Parathyroid adenoma (tissue), 2 donors: ENCODE measurements around the gene AP5Z1.

Experiments used
- H2AFZ ChIP-seq: fragments of 300-600 bp; sonication (generic); one replicate; pipeline ENCODE4 v1.7.0; 2017; ENCODE audit warnings: antibody characterized with exemption, mild to moderate bottlenecking
- H3K27ac ChIP-seq: fragments of 300-600 bp; sonication (generic); one replicate; pipeline ENCODE4 v1.7.0; 2017
- H3K27me3 ChIP-seq: fragments of 300-600 bp; sonication (generic); one replicate; pipeline ENCODE4 v1.7.0; 2017; ENCODE audit warnings: low read length; ENCODE audit not compliant: control insufficient read depth, insufficient read depth
- H3K36me3 ChIP-seq: fragments of 300-600 bp; sonication (generic); one replicate; pipeline ENCODE4 v1.7.0; 2017; ENCODE audit warnings: low read length; ENCODE audit not compliant: control insufficient read depth, insufficient read depth
- H3K4me1 ChIP-seq: fragments of 300-600 bp; sonication (generic); one replicate; pipeline ENCODE4 v1.7.0; 2017; ENCODE audit warnings: control low read depth
- H3K4me2 ChIP-seq: fragments of 300-600 bp; sonication (generic); one replicate; pipeline ENCODE4 v1.7.0; 2017; ENCODE audit warnings: low read length
- H3K4me3 ChIP-seq: fragments of 300-600 bp; sonication (generic); one replicate; pipeline ENCODE4 v1.7.0; 2017; ENCODE audit warnings: low read depth, low read length
- H3K79me2 ChIP-seq: fragments of 300-600 bp; sonication (generic); one replicate; pipeline ENCODE4 v1.7.0; 2017; ENCODE audit warnings: control low read depth
- H3K9ac ChIP-seq: fragments of 300-600 bp; sonication (generic); one replicate; pipeline ENCODE4 v1.7.0; 2017; ENCODE audit warnings: mild to moderate bottlenecking
- H3K9me3 ChIP-seq: fragments of 300-600 bp; sonication (generic); one replicate; pipeline ENCODE4 v1.7.0; 2017; ENCODE audit warnings: low read length; ENCODE audit not compliant: control insufficient read depth
- CTCF ChIP-seq: fragments of 300-600 bp; sonication (generic); IDR thresholded peaks from one replicate; pipeline ENCODE4 v1.7.0; 2017; ENCODE audit warnings: antibody characterized with exemption, mild to moderate bottlenecking
- donor health status: primary hyperparathyroidism.

The AP5Z1 gene

GRCh38 chr7:4766666-4767519 lies 8.5 kb upstream of the AP5Z1 start:
- H2AFZ ChIP-seq, result no peak overlapping the region
- no peak for TF ChIP-seq CTCF
- H3K27me3 ChIP-seq, result no peaks in the 10 kb centered on the region
- no peaks in the 10 kb centered on the region for H3K9me3 ChIP-seq
- no peak overlapping the region for H3K4me2 ChIP-seq
- no peak overlapping the region for H3K4me3 ChIP-seq
- no peak overlapping the region for H3K27ac ChIP-seq
- no peaks in the 10 kb centered on the region for H3K4me1 ChIP-seq
- H3K79me2 ChIP-seq, result no peaks in the 10 kb centered on the region
- H3K9ac ChIP-seq, result no peak overlapping the region
- H3K36me3 ChIP-seq, result no peaks in the 10 kb centered on the region

GRCh38 chr7:4768597-4769569 lies 6.5 kb upstream of the AP5Z1 start:
- Histone ChIP-seq H2AFZ (no peak overlapping the region), H3K36me3 (no peaks in the 10 kb centered on the region), H3K4me1 (no peaks in the 10 kb centered on the region), H3K4me3 (no peak overlapping the region), H3K27me3 (no peaks in the 10 kb centered on the region), H3K4me2 (no peak overlapping the region), H3K9ac (no peak overlapping the region), H3K79me2 (no peaks in the 10 kb centered on the region), H3K9me3 (no peaks in the 10 kb centered on the region), H3K27ac (no peak overlapping the region)
- no peak for TF ChIP-seq CTCF

GRCh38 chr7:4769761-4770160 lies 5.7 kb upstream of the AP5Z1 start:
- H3K4me2 ChIP-seq, result no peak overlapping the region
- no peaks in the 10 kb centered on the region for H3K9me3 ChIP-seq
- no peak overlapping the region for H3K9ac ChIP-seq
- TF ChIP-seq CTCF, result no peak
- H3K4me3 ChIP-seq, result no peak overlapping the region
- peaks cover 4% of the 10 kb centered on the region for H3K4me1 ChIP-seq
- H2AFZ ChIP-seq, result no peak overlapping the region
- H3K27me3 ChIP-seq, result no peaks in the 10 kb centered on the region
- H3K36me3 ChIP-seq, result no peaks in the 10 kb centered on the region
- no peaks in the 10 kb centered on the region for H3K79me2 ChIP-seq
- no peak overlapping the region for H3K27ac ChIP-seq

GRCh38 chr7:4770886-4771285 lies 4.5 kb upstream of the AP5Z1 start:
- no peaks in the 10 kb centered on the region for H3K36me3 ChIP-seq
- peaks cover 2% of the 10 kb centered on the region for H3K79me2 ChIP-seq
- H3K4me2 ChIP-seq, result no peak overlapping the region
- no peaks in the 10 kb centered on the region for H3K27me3 ChIP-seq
- H3K27ac ChIP-seq, result no peak overlapping the region
- no peak for TF ChIP-seq CTCF
- no peak overlapping the region for H3K4me3 ChIP-seq
- H2AFZ ChIP-seq, result no peak overlapping the region
- peaks cover 5% of the 10 kb centered on the region for H3K4me1 ChIP-seq
- no peak overlapping the region for H3K9ac ChIP-seq
- H3K9me3 ChIP-seq, result no peaks in the 10 kb centered on the region
